H1 (cell line): ENCODE measurements around the gene GNG7. TPM values are rescaled to one million over a fixed set of nuclear protein-coding genes. Genes with fewer than 3 reads are reported as not detected.

Experiments used
- CTCF ChIA-PET: fragments of 300-600 bp; sonication (Branson Sonifier 250); formaldehyde crosslinking; loops from one replicate; lab custom pipeline; 2021; ENCODE audit not compliant: partially characterized antibody; lab: Charles Lee
- POLR2A ChIA-PET: fragments of 300-600 bp; sonication (Branson Sonifier 250); formaldehyde crosslinking; loops from one replicate; lab custom pipeline; 2021; ENCODE audit warnings: inconsistent platforms; ENCODE audit not compliant: partially characterized antibody; lab: Charles Lee
- DNase-seq, 2 experiments: peaks; one replicate each; pipeline versions ENCODE4 v3.0.0 to v3.0.0-alpha.2; 2010 to 2022; ENCODE audit warnings: low spot score in 2 of 2, low read depth in 1 of 2, mixed read lengths in 1 of 2
- FAIRE-seq: peaks from 2 replicates; lab custom pipeline; 2011; peaks lifted over from hg19 to GRCh38; lab: Jason Lieb, UNC
- H2AFZ ChIP-seq: 2 replicates; pipeline ENCODE4 v1.8.1; 2012; ENCODE audit warnings: low read length, inconsistent platforms
- H2AK5ac ChIP-seq: 2 replicates; pipeline ENCODE4 v1.6.1; 2013; ENCODE audit warnings: low read depth, low read length
- H2BK120ac ChIP-seq: replicated peaks from 2 replicates; pipeline ENCODE3; 2013; ENCODE audit warnings: low read depth, low read length, inconsistent platforms
- H2BK12ac ChIP-seq: 2 replicates; pipeline ENCODE4 v1.6.1; 2013; ENCODE audit warnings: low read depth, low read length
- H2BK15ac ChIP-seq: 2 replicates; pipeline ENCODE4 v1.6.1; 2013; ENCODE audit warnings: low read length
- H2BK20ac ChIP-seq: 2 replicates; pipeline ENCODE4 v1.6.1; 2013; ENCODE audit warnings: low read length
- H2BK5ac ChIP-seq: 2 replicates; pipeline ENCODE4 v1.6.1; 2013; ENCODE audit warnings: low read depth, low read length
- H3K14ac ChIP-seq: 2 replicates; pipeline ENCODE4 v1.6.1; 2013; ENCODE audit warnings: inconsistent platforms; ENCODE audit not compliant: insufficient read length
- H3K18ac ChIP-seq: 2 replicates; pipeline ENCODE4 v1.6.1; 2013; ENCODE audit warnings: low read length; ENCODE audit errors: extremely low read depth
- H3K23ac ChIP-seq: 2 replicates; pipeline ENCODE4 v1.6.1; 2013; ENCODE audit warnings: inconsistent platforms; ENCODE audit not compliant: insufficient read length
- H3K23me2 ChIP-seq: 2 replicates; pipeline ENCODE4 v1.6.1; 2013; ENCODE audit warnings: low read depth, low read length
- H3K27ac ChIP-seq: 2 replicates; pipeline ENCODE4 v1.6.1; 2011; ENCODE audit warnings: low read depth, low read length, inconsistent platforms
- H3K27me3 ChIP-seq, 4 experiments: replicated peaks in 1 of 4; 1 replicate in 1 of 4; 2 replicates in 3 of 4; pipeline versions ENCODE4 v1.6.1 to v1.8.1; 2011 to 2013; ENCODE audit warnings: low read length in 3 of 4, mild to moderate bottlenecking in 3 of 4, inconsistent platforms in 2 of 4, mixed read lengths in 2 of 4, moderate library complexity in 1 of 4; ENCODE audit not compliant: control insufficient read depth in 3 of 4, insufficient read depth in 3 of 4; ENCODE audit errors: extremely low read depth in 1 of 4
- H3K36me3 ChIP-seq, 4 experiments: 2 replicates each; pipeline versions ENCODE4 v1.6.1 to v1.8.1; 2011 to 2013; ENCODE audit warnings: mild to moderate bottlenecking in 4 of 4, low read length in 3 of 4, moderate library complexity in 2 of 4, control low read depth in 1 of 4, inconsistent platforms in 1 of 4; ENCODE audit not compliant: insufficient read depth in 4 of 4, control insufficient read depth in 2 of 4
- H3K4ac ChIP-seq: replicated peaks from 2 replicates; pipeline ENCODE3; 2013; ENCODE audit warnings: low read length, low read depth, mixed read lengths, inconsistent platforms; ENCODE audit not compliant: insufficient read length
- H3K4me1 ChIP-seq, 4 experiments: replicated peaks in 1 of 4; 1 replicate in 1 of 4; 2 replicates in 3 of 4; pipeline versions ENCODE4 v1.6.1 to v1.8.1; 2011 to 2013; ENCODE audit warnings: low read length in 3 of 4, inconsistent platforms in 2 of 4, mixed read lengths in 1 of 4; ENCODE audit not compliant: insufficient read depth in 4 of 4, control insufficient read depth in 3 of 4
- H3K4me2 ChIP-seq, 2 experiments: 2 replicates each; pipeline versions ENCODE4 v1.6.1 to v1.8.1; 2011 to 2013; ENCODE audit warnings: low read depth in 2 of 2, low read length in 2 of 2, control low read depth in 1 of 2, inconsistent platforms in 1 of 2, mild to moderate bottlenecking in 1 of 2; ENCODE audit not compliant: insufficient read depth in 1 of 2
- H3K4me3 ChIP-seq, 4 experiments: fragments of 200-600, 300-600 bp in 1 of 4; sonication (generic), shearing (Covaris generic), sonication (Bioruptor Twin) in 1 of 4; 2 replicates each; pipeline versions ENCODE4 v1.5.1 to v1.8.1; 2011 to 2016; ENCODE audit warnings: low read length in 4 of 4, low read depth in 3 of 4, control low read depth in 2 of 4, inconsistent platforms in 2 of 4, mild to moderate bottlenecking in 2 of 4, mixed read lengths in 1 of 4, moderate library complexity in 1 of 4; ENCODE audit not compliant: insufficient read depth in 2 of 4; ENCODE audit errors: extremely low read depth in 1 of 4
- H3K56ac ChIP-seq: replicated peaks from 2 replicates; pipeline ENCODE3; 2013; ENCODE audit warnings: low read depth, mild to moderate bottlenecking, mixed read lengths, low read length, inconsistent platforms; ENCODE audit not compliant: insufficient read length
- H3K79me1 ChIP-seq: 2 replicates; pipeline ENCODE4 v1.6.1; 2013; ENCODE audit warnings: low read depth, low read length, control low read depth
- H3K79me2 ChIP-seq, 2 experiments: 2 replicates each; pipeline versions ENCODE4 v1.6.1 to v1.8.1; 2012 to 2013; ENCODE audit warnings: low read length in 2 of 2, mild to moderate bottlenecking in 2 of 2, inconsistent platforms in 1 of 2; ENCODE audit not compliant: insufficient read depth in 2 of 2, control insufficient read depth in 1 of 2
- H3K9ac ChIP-seq, 4 experiments: replicated peaks in 1 of 4; 1 replicate in 1 of 4; 2 replicates in 3 of 4; pipeline versions ENCODE4 v1.6.1 to v1.8.1; 2011 to 2013; ENCODE audit warnings: low read depth in 3 of 4, low read length in 3 of 4, control low read depth in 2 of 4, mild to moderate bottlenecking in 2 of 4, moderate library complexity in 2 of 4, inconsistent platforms in 1 of 4; ENCODE audit errors: extremely low read depth in 1 of 4
- H3K9me3 ChIP-seq, 2 experiments: 2 replicates each; pipeline versions ENCODE4 v1.6.1 to v1.8.1; 2012 to 2013; ENCODE audit warnings: mild to moderate bottlenecking in 2 of 2, moderate library complexity in 2 of 2, control low read depth in 1 of 2, inconsistent platforms in 1 of 2, low read depth in 1 of 2, low read length in 1 of 2, mixed read lengths in 1 of 2; ENCODE audit not compliant: insufficient read depth in 2 of 2
- H4K20me1 ChIP-seq, 2 experiments: replicated peaks in 1 of 2; 2 replicates each; pipeline versions ENCODE3 to v1.8.1; 2011 to 2013; ENCODE audit warnings: inconsistent platforms in 2 of 2, low read length in 2 of 2, mild to moderate bottlenecking in 1 of 2; ENCODE audit not compliant: insufficient read depth in 2 of 2, control insufficient read depth in 1 of 2
- H4K5ac ChIP-seq: 2 replicates; pipeline ENCODE4 v1.6.1; 2013; ENCODE audit warnings: low read length, low read depth, mixed read lengths, inconsistent platforms; ENCODE audit not compliant: insufficient read length
- H4K8ac ChIP-seq: 2 replicates; pipeline ENCODE4 v1.8.0; 2013; ENCODE audit warnings: mild to moderate bottlenecking, moderate library complexity, low read length, inconsistent platforms; ENCODE audit not compliant: insufficient read depth; ENCODE audit errors: extremely low read depth
- H4K91ac ChIP-seq: replicated peaks from 2 replicates; pipeline ENCODE3; 2013; ENCODE audit warnings: low read length, mixed read lengths, inconsistent platforms; ENCODE audit not compliant: insufficient read length
- CTCF ChIP-seq, 3 experiments: IDR thresholded peaks; 1 replicate in 2 of 3; 2 replicates in 1 of 3; pipeline versions ENCODE4 v1.5.1 to v1.6.1; 2011; ENCODE audit warnings: low read length in 3 of 3, mild to moderate bottlenecking in 3 of 3, inconsistent platforms in 2 of 3, low read depth in 1 of 3, moderate library complexity in 1 of 3; ENCODE audit not compliant: insufficient read depth in 1 of 3; ENCODE audit errors: control extremely low read depth in 1 of 3
- POLR2AphosphoS5 ChIP-seq: IDR thresholded peaks from 2 replicates; pipeline ENCODE4 v1.6.1; 2011; ENCODE audit warnings: low read depth, low read length
- WGBS, 2 experiments: shearing (Covaris generic) in 1 of 2; methylation state at CpG; one replicate each; pipeline versions ENCODE4 v1.1.6 to v1.1.7; 2013 to 2015; ENCODE audit warnings: low lambda C conversion rate in 2 of 2, mixed read lengths in 2 of 2, inconsistent platforms in 1 of 2, low coverage in 1 of 2, missing lambda C conversion rate in 1 of 2; ENCODE audit not compliant: insufficient replicate concordance in 2 of 2, insufficient coverage in 1 of 2, insufficient read length in 1 of 2; ENCODE audit errors: extremely low coverage in 1 of 2, missing lambda C conversion rate in 1 of 2; 5-methylcytosine and 5-hydroxymethylcytosine counted together
- polyA plus RNA-seq, 7 experiments: library from polyadenylated mRNA; depleted of rRNA in 3 of 7; stranded (reverse) in 5 of 7; unstranded in 2 of 7; fragments of >200 nt in 5 of 7; fragments of 200-250 nt in 2 of 7; gene quantifications; 1 replicate in 5 of 7; 2 replicates in 1 of 7; 4 replicates in 1 of 7; pipeline versions ENCODE4 v1.2.1 to v1.2.3, GENCODE V29; 2011 to 2013; ENCODE audit warnings: missing spikeins in 2 of 7, mixed read lengths in 2 of 7
- total RNA-seq: library from RNA; stranded (reverse); fragmentation: NEBNext Ultra II Directional; extraction: Animal tissue kit (Norgen Biotek cat#: 25700); gene quantifications from 2 replicates; pipeline ENCODE4 v1.2.1, GENCODE V29; 2021

GNG7 gene
- total and polyA plus RNA-seq, 2 of the 8 experiments (the other 6 are each of a cell fraction or from before 2014, with no cell fraction given) = 2.8 to 7.8 TPM

- Histone ChIP-seq H2BK12ac (no peak overlapping the region), H3K79me1 (no peaks in the 10 kb centered on the region), H3K36me3 (no peaks in the 10 kb centered on the region), H4K5ac (no peak overlapping the region), H3K27ac (no peak overlapping the region), H2BK5ac (peak overlapping the region; percentile 87; the same call in 1 of the 2 replicates), H3K4me3 (no peak overlapping the region), H3K18ac (no peak overlapping the region), H3K79me2 (no peaks in the 10 kb centered on the region), H2AFZ (no peak overlapping the region), H3K23me2 (no peaks in the 10 kb centered on the region; the same call in 1 of the 2 replicates), H4K20me1 (peaks cover 0 to 7% of the 10 kb centered on the region in 2 experiments), H3K23ac (no peak overlapping the region), H3K9me3 (no peaks in the 10 kb centered on the region), H3K4ac (no peak overlapping the region), H2AK5ac (no peak overlapping the region; the same call in 1 of the 2 replicates), H2BK120ac (no peak overlapping the region), H3K4me2 (no peak overlapping the region), H3K27me3 (no peaks in the 10 kb centered on the region), H2BK15ac (no peak overlapping the region; the same call in 1 of the 2 replicates), H2BK20ac (no peak overlapping the region), H3K4me1 (peaks cover 0 to 13% (median 5%) of the 10 kb centered on the region in 4 experiments; a peak in 4 of 7 replicates), H4K91ac (no peak overlapping the region), H4K8ac (peak overlapping the region; percentile 76; the same call in 1 of the 2 replicates), H3K14ac (no peak overlapping the region), H3K56ac (no peak overlapping the region), H3K9ac (no peak overlapping the region)
- 88% methylated on average over 20 of the region's 20 CpGs; no CpG with 5 or more reads in 1 of the 2 experiments for WGBS, 2 experiments
- ChIA-PET POLR2A (interaction anchor here (0.7 to 1.7 kb wide), 4 partner anchors 17 to 79 kb away, joined by 3 to 9 read pairs (median 4); partner anchors contain the start of gene GADD45B), CTCF (interaction anchor here (0.6 to 1.3 kb wide), 5 partner anchors 12 to 53 kb away, joined by 3 to 4 read pairs (median 3); no protein-coding TSS in a partner anchor)
- FAIRE-seq (no peak), DNase-seq (no peak)
- TF ChIP-seq POLR2AphosphoS5 (no peak), CTCF (IDR thresholded peaks at IDR 0.05; ENCODE audit: control extremely low read depth in 1 of 3, insufficient read depth in 1 of 3, low read depth in 1 of 3, low read length in 3 of 3) (peak in 2 of 3 experiments; percentile 32 to 36; a peak in 2 of 4 replicates)
These were observed 178.7 kb downstream of the GNG7 start for GRCh38 chr19:2523630-2524311.
